PC-9 (cell line): Measurements from ENCODE around the gene SPATA12. TPM values are rescaled to one million over a fixed set of nuclear protein-coding genes. Genes with fewer than 3 reads are reported as not detected.

Experiments
- BruUV-seq: library from RNA; stranded (reverse); fragments of 400-500 nt; replicated peaks from 2 replicates; lab custom pipeline; 2021; lab: Mats Ljungman, UMichigan
- CTCF ChIA-PET: fragments of 300-600 bp; sonication (Branson Sonifier 250); formaldehyde crosslinking; loops from one replicate; lab custom pipeline; 2022; ENCODE audit warnings: antibody characterized with exemption; lab: Charles Lee
- POLR2A ChIA-PET: fragments of 300-600 bp; sonication (Branson Sonifier 250); formaldehyde crosslinking; loops from one replicate; lab custom pipeline; 2022; ENCODE audit warnings: antibody characterized with exemption; ENCODE audit not compliant: unreplicated experiment; lab: Charles Lee
- DNase-seq, 2 experiments: peaks; one replicate each; pipeline versions ENCODE4 v3.0.0 to v3.0.0-alpha.2; 2015 to 2022; ENCODE audit warnings: mixed read lengths in 1 of 2
- H2AFZ ChIP-seq: fragments of 200-600 bp; sonication (generic); 2 replicates; pipeline ENCODE4 v1.8.1; 2017; ENCODE audit warnings: antibody characterized with exemption
- H3F3A ChIP-seq: fragments of 200-600 bp; sonication (generic); 2 replicates; pipeline ENCODE4 v1.8.1; 2017; ENCODE audit warnings: antibody characterized with exemption, mild to moderate bottlenecking, low read depth; ENCODE audit not compliant: insufficient read depth
- H3K27ac ChIP-seq: fragments of 200-600 bp; sonication (generic); 2 replicates; pipeline ENCODE4 v1.6.1; 2016; ENCODE audit warnings: mixed run types
- H3K27me3 ChIP-seq: fragments of 200-600 bp; sonication (generic); 2 replicates; pipeline ENCODE4 v1.6.1; 2016; ENCODE audit warnings: low read depth, mixed run types; ENCODE audit not compliant: insufficient read depth
- H3K36me3 ChIP-seq: fragments of 200-600 bp; sonication (generic); 2 replicates; pipeline ENCODE4 v1.6.1; 2016; ENCODE audit warnings: low read depth, mixed run types
- H3K4me1 ChIP-seq: fragments of 200-600 bp; sonication (generic); replicated peaks from 2 replicates; pipeline ENCODE4 v1.6.1; 2016; ENCODE audit warnings: mixed run types; ENCODE audit not compliant: insufficient read depth
- H3K4me2 ChIP-seq: fragments of 200-600 bp; sonication (generic); 2 replicates; pipeline ENCODE4 v1.6.1; 2017; ENCODE audit warnings: mixed run types
- H3K4me3 ChIP-seq: fragments of 200-600 bp; sonication (generic); 2 replicates; pipeline ENCODE4 v1.6.1; 2016; ENCODE audit warnings: mixed run types
- H3K79me2 ChIP-seq: fragments of 200-600 bp; sonication (generic); 2 replicates; pipeline ENCODE4 v1.6.1; 2017; ENCODE audit warnings: low read depth, mixed run types
- H3K9me2 ChIP-seq: fragments of 200-600 bp; sonication (generic); 2 replicates; pipeline ENCODE4 v1.8.1; 2017; ENCODE audit warnings: mild to moderate bottlenecking; ENCODE audit not compliant: insufficient read depth
- H3K9me3 ChIP-seq: fragments of 200-600 bp; sonication (generic); 2 replicates; pipeline ENCODE4 v1.8.1; 2016; ENCODE audit warnings: low read depth; ENCODE audit not compliant: insufficient read depth
- H4K20me1 ChIP-seq: fragments of 200-600 bp; sonication (generic); 2 replicates; pipeline ENCODE4 v1.8.1; 2017; ENCODE audit not compliant: insufficient read depth
- CTCF ChIP-seq: fragments of 200-600 bp; sonication (generic); conservative IDR thresholded peaks from 2 replicates; pipeline ENCODE4 v1.6.1; 2017; ENCODE audit warnings: mixed run types, antibody characterized with exemption, mild to moderate bottlenecking, moderate library complexity
- EZH2 ChIP-seq: fragments of 200-600 bp; sonication (generic); IDR thresholded peaks from 2 replicates; pipeline ENCODE4 v1.8.0; 2017; ENCODE audit warnings: antibody characterized with exemption, low read depth
- intact Hi-C: fragments of 100-400 bp; cut with micrococcal nuclease; formaldehyde crosslinking; loops from one replicate; pipeline ENCODE4 v1.10.0; 2022; ENCODE audit not compliant: unreplicated experiment
- total RNA-seq: library from RNA; stranded (reverse); gene quantifications from 2 replicates; pipeline ENCODE4 v1.2.3, GENCODE V29; 2021

The SPATA12 gene
- total RNA-seq, 1 experiment from 2014 or later: 0.57 TPM

DNA sequence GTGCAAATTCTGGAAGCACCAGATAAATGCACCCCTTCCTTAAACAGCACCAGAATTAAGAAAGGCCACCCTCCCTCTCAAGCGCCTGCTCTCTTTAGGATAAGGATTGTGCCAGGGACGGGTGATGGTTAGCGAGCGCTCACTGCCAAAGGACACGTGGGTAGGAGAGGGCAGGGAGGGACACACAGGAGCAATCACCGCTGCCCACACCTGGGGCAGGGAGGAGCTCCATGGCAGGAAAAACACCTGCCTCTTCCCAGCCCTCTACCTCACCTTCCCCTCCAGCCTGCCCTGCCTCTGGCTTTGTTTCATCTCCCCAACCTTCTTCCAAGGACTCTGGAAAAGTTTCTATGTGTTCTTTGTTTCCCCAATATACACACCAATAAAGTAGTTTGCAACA lies 7.3 kb upstream of the SPATA12 start:
- intact Hi-C loops: no loop called here
- Histone ChIP-seq H3K27ac (no peak overlapping the region), H3K4me2 (no peak overlapping the region), H3K4me1 (no peaks in the 10 kb centered on the region), H2AFZ (no peak overlapping the region), H3K4me3 (no peak overlapping the region), H3K36me3 (peaks cover 3% of the 10 kb centered on the region; the same call in 1 of the 2 replicates), H3K27me3 (no peaks in the 10 kb centered on the region), H3K9me2 (no peaks in the 10 kb centered on the region), H3K9me3 (no peaks in the 10 kb centered on the region), H3F3A (no peaks in the 10 kb centered on the region), H4K20me1 (no peaks in the 10 kb centered on the region), H3K79me2 (peaks cover 28% of the 10 kb centered on the region)
- TF ChIP-seq CTCF: no peak
- no peak for TF ChIP-seq EZH2
- no TSS peak for BruUV-seq
- POLR2A ChIA-PET: no interaction called here
- CTCF ChIA-PET: no interaction called here
- DNase-seq: no peak

- Histone ChIP-seq H3K36me3 (peaks cover 4% of the 10 kb centered on the region; the same call in 1 of the 2 replicates), H3K9me2 (no peaks in the 10 kb centered on the region), H3F3A (peaks cover 22% of the 10 kb centered on the region; the same call in 1 of the 2 replicates), H2AFZ (no peak overlapping the region), H3K4me3 (no peak overlapping the region), H3K79me2 (peaks cover 38% of the 10 kb centered on the region), H3K9me3 (no peaks in the 10 kb centered on the region), H3K27me3 (no peaks in the 10 kb centered on the region), H4K20me1 (no peaks in the 10 kb centered on the region), H3K4me2 (no peak overlapping the region), H3K4me1 (peaks cover 31% of the 10 kb centered on the region), H3K27ac (0 out of 2 replicates have a peak overlapping the region, but pooled peaks have one; percentile 23)
- TF ChIP-seq EZH2: no peak
- no peak for TF ChIP-seq CTCF
- no peak for DNase-seq
- CTCF ChIA-PET: no interaction called here
- intact Hi-C loops: no loop called here
- POLR2A ChIA-PET: no interaction called here
- no TSS peak for BruUV-seq
Measured at GRCh38 chr3:57057351-57057750, 3.1 kb upstream of the SPATA12 start.

GRCh38 chr3:57059411-57059810 lies 1.1 kb upstream of the SPATA12 start:
- Histone ChIP-seq H3K4me3 (no peak overlapping the region), H3K4me2 (0 out of 2 replicates have a peak overlapping the region, but pooled peaks have one; percentile 13), H2AFZ (no peak overlapping the region), H4K20me1 (no peaks in the 10 kb centered on the region), H3K79me2 (peaks cover 52% of the 10 kb centered on the region), H3K36me3 (peaks cover 4% of the 10 kb centered on the region; the same call in 1 of the 2 replicates), H3K27ac (peak overlapping the region; percentile 67), H3K4me1 (peaks cover 37% of the 10 kb centered on the region), H3F3A (peaks cover 22% of the 10 kb centered on the region; the same call in 1 of the 2 replicates), H3K27me3 (no peaks in the 10 kb centered on the region), H3K9me2 (no peaks in the 10 kb centered on the region), H3K9me3 (no peaks in the 10 kb centered on the region)
- CTCF ChIA-PET: no interaction called here
- intact Hi-C loops: no loop called here
- DNase-seq: peak; percentile 25 to 56
- TF ChIP-seq EZH2 (no peak), CTCF (no peak)
- no TSS peak for BruUV-seq
- POLR2A ChIA-PET: interaction anchor here (0.7 kb wide), 1 partner anchor 45 kb away, joined by 4 read pairs; no protein-coding TSS in a partner anchor
